GM19452 (cell line): ENCODE measurements around the gene ZNF580.

ENCODE experiments used
- ATAC-seq: cut with Tn5 transposase; IDR thresholded peaks from one replicate; pipeline ENCODE4 v1.9.1; 2021; ENCODE audit not compliant: unreplicated experiment

ZNF580 gene

GRCh38 chr19:55644191-55644833 is 3.5 kb downstream of the ZNF580 start:
- no peak for ATAC-seq

GRCh38 chr19:55644842-55645511 is 4.2 kb downstream of the ZNF580 start:
- ATAC-seq, result no peak

- ATAC-seq, result no peak
These were observed 4.7 kb downstream of the ZNF580 start for GRCh38 chr19:55645512-55645881.

- ATAC-seq, result no peak
These were observed 6.3 kb downstream of the ZNF580 start for GRCh38 chr19:55646889-55647731.

- no peak for ATAC-seq
These were observed 7.2 kb downstream of the ZNF580 start, which contains the start of gene CCDC106 for GRCh38 chr19:55647732-55648584. TSS of gene CCDC106 (plus strand) at chr19:55648212. CDS start at chr19:55649047, 835 bp downstream.

GRCh38 chr19:55648585-55649267 is 7.9 kb downstream of the ZNF580 start:
- ATAC-seq, result no peak

- ATAC-seq, result no peak
These were observed 8.7 kb downstream of the ZNF580 start for GRCh38 chr19:55649268-55650125.

- ATAC-seq, result no peak
These were observed 9.3 kb downstream of the ZNF580 start for GRCh38 chr19:55650126-55650557.

GRCh38 chr19:55650602-55651230 is 9.9 kb downstream of the ZNF580 start:
- no peak for ATAC-seq

GRCh38 chr19:55651236-55651635 is 10.4 kb downstream of the ZNF580 start:
- ATAC-seq, result no peak

- no peak for ATAC-seq
These were observed 11.7 kb downstream of the ZNF580 start for GRCh38 chr19:55652311-55653128.

GRCh38 chr19:55653651-55654322 is 13.0 kb downstream of the ZNF580 start:
- peak; percentile 42 for ATAC-seq

- peak; percentile 54 for ATAC-seq
These were observed 13.6 kb downstream of the ZNF580 start for GRCh38 chr19:55654323-55654867.

- peak; percentile 45 for ATAC-seq
These were observed 14.3 kb downstream of the ZNF580 start, which contains the start of gene U2AF2 for GRCh38 chr19:55654868-55655647. TSS of gene U2AF2 (plus strand) at chr19:55655035. CDS start at chr19:55655105, 70 bp downstream.

GRCh38 chr19:55655648-55656040 is 14.8 kb downstream of the ZNF580 start:
- no peak for ATAC-seq

- ATAC-seq, result no peak
These were observed 15.8 kb downstream of the ZNF580 start for GRCh38 chr19:55656552-55656951.
